Activated T-helper 17 cell treated with anti-CD3 and anti-CD28 coated beads, Interleukin-2, amount 50 U/mL, for 72 hours (primary cell): ENCODE measurements around the gene GGT6. TPM values are rescaled to one million over a fixed set of nuclear protein-coding genes. Genes with fewer than 3 reads are reported as not detected.

Experiments used
- ATAC-seq: fragments of 150-1000 bp; cut with Tn5 transposase; replicated peaks from 2 replicates; pipeline ENCODE4 v1.10.0; 2021; ENCODE audit warnings: mild to moderate bottlenecking, moderate library complexity
- H3K27ac Mint-ChIP-seq: one replicate; pipeline ENCODE4 v1.8.0; 2022; ENCODE audit warnings: mixed read lengths
- H3K27me3 Mint-ChIP-seq: one replicate; pipeline ENCODE4 v1.8.0; 2022; ENCODE audit warnings: mixed read lengths
- H3K36me3 Mint-ChIP-seq: one replicate; pipeline ENCODE4 v1.8.0; 2022; ENCODE audit warnings: low read depth, mild to moderate bottlenecking, mixed read lengths
- H3K4me1 Mint-ChIP-seq: one replicate; pipeline ENCODE4 v1.8.0; 2022; ENCODE audit warnings: mixed read lengths
- H3K4me3 Mint-ChIP-seq: one replicate; pipeline ENCODE4 v1.8.0; 2022; ENCODE audit warnings: mild to moderate bottlenecking, mixed read lengths
- H3K9me3 Mint-ChIP-seq: one replicate; pipeline ENCODE4 v1.8.0; 2022; ENCODE audit warnings: mixed read lengths
- total RNA-seq, 2 donors: library from RNA; stranded (reverse); gene quantifications; one replicate each; pipeline ENCODE4 v1.2.3, GENCODE V29; 2022

The GGT6 gene
- total RNA-seq, 2 donors from 2014 or later, result not detected

DNA sequence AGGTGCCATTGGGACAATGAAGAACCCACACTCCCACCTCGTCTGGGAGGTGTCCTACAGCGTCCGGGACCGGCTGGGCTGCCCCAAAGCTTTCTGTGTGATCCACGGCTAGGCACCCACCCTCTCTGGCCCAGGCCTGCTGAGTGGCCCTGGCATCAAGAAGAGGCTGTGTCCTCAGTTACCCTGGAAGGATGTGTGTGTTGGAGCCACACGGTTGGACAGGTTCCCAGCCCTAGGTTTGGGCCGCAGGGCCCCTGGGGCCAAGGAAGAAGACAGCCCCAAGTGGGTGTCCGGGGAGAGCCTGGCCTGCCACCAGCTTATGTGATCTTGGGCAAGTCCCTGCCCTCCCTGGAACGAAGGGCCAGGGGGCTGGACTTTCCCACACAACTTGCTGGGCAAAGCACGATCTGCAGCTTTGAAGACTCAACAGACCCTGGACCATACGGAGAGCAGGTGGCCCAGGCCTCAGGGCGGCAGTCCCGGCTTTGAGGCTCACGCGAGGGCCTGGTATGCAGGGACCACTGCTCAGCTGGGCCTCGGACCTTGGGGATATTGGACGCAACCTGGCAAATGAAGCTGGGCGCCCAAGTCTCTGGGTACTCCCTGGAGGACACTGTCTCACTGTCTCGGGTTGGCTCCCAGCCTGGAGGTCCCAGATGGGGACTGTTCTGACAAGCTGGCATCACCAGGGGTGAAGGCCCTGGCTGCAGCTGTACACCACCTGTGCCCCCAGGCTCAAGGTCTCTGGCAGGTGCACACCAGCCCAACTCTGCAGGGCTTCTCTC, 22.7 kb downstream of the GGT6 start:
- ATAC-seq, result no peak
- H3K36me3 Mint-ChIP-seq, result peaks cover 35% of the 10 kb centered on the region
- no peak overlapping the region for H3K27ac Mint-ChIP-seq
- no peaks in the 10 kb centered on the region for H3K9me3 Mint-ChIP-seq
- H3K4me3 Mint-ChIP-seq, result no peak overlapping the region
- no peaks in the 10 kb centered on the region for H3K27me3 Mint-ChIP-seq
- no peaks in the 10 kb centered on the region for H3K4me1 Mint-ChIP-seq

DNA sequence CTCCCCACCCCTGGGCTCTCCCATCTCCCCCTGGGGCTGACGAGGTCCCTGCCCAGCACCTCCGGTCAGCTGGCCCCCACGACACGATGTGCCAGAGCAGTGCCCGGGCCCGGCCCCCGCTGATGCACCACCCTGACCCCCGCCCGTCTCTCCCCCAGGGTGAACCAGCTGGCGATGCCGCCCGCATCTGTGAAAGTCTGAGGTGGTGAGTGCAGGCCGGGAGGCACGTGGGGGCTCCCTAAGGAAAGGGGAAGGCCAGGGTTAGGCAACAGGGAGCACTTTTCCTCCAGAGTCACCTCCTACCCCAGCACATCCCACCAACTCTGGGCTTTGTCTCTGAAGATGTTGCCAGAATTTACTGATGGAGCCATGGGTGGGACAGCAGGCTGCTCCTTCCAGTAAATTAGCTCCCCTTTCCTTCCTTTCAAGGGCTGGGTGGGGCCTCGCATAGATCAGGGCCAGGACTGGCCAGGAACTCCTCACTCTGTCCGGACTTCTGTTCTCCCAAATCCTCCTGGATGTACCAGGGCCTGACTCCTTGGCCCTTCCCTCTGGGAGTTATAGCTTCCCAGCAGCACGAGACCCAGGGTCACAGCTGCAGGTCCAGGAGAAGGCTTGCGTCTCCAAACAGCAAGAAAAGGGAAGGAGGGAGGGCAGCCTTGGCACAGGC, 23.5 kb downstream of the GGT6 start:
- Mint-ChIP-seq H3K27me3 (peaks cover 3% of the 10 kb centered on the region), H3K27ac (no peak overlapping the region), H3K9me3 (no peaks in the 10 kb centered on the region), H3K4me3 (no peak overlapping the region), H3K4me1 (no peaks in the 10 kb centered on the region), H3K36me3 (peaks cover 27% of the 10 kb centered on the region)
- no peak for ATAC-seq

DNA sequence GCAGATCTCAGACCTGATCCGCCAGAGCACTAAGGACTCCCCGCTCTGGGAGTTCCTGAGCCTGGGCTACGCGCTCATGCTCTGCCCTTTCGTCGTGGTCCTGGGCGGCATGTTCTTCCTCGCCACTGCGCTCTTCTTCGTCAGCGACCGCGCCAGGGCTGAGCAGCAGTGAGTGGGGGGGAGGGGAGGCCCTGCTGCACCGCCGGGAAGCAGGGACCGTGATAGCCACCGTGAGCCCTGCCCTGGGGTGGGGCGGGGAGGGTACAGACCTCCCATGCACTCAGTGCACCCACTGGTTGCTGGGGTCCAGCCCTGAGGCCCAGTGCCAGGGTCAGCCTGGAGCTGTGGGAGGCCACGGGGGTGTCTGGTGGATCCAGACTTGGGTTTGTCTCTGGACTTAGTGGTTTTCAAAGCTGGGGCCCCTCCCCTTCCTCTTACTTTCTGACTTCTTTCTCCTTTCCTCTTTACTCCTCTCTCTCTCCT, 24.1 kb downstream of the GGT6 start:
- Mint-ChIP-seq H3K27ac (no peak overlapping the region), H3K9me3 (no peaks in the 10 kb centered on the region), H3K27me3 (peaks cover 5% of the 10 kb centered on the region), H3K4me1 (no peaks in the 10 kb centered on the region), H3K4me3 (no peak overlapping the region), H3K36me3 (peaks cover 22% of the 10 kb centered on the region)
- ATAC-seq, result no peak

DNA sequence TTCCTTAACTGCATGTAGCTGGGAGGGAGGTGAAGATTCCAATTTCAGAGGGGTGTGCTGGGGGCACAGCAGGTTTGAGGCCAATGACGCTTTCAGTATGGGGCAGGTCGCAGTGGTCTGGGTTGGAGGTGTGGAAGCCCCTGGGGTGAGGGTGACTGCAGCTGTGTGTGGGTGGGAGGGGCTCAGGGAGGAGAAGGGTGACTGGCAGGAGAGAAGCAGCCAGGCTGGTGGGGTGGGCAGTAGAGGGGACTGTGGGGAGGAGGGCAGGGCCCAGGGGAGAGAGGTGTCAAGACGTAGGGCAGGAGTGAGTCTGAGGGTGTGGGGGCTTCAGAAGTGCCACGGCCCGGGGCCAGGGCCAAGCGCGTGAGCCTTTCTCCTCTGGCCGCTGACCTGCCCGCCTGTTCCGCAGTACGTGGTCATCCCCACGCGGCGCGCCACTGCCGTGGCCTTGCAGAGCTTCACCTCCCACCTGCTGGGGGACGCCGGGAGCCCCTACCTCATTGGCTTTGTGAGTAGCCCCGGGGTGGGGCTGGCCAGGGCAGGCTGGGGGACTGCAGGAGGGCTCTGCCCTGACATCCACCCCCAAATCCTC, 24.6 kb downstream of the GGT6 start:
- Mint-ChIP-seq H3K27me3 (peaks cover 5% of the 10 kb centered on the region), H3K4me3 (no peak overlapping the region), H3K4me1 (no peaks in the 10 kb centered on the region), H3K36me3 (peaks cover 17% of the 10 kb centered on the region), H3K27ac (no peak overlapping the region), H3K9me3 (no peaks in the 10 kb centered on the region)
- ATAC-seq, result no peak

DNA sequence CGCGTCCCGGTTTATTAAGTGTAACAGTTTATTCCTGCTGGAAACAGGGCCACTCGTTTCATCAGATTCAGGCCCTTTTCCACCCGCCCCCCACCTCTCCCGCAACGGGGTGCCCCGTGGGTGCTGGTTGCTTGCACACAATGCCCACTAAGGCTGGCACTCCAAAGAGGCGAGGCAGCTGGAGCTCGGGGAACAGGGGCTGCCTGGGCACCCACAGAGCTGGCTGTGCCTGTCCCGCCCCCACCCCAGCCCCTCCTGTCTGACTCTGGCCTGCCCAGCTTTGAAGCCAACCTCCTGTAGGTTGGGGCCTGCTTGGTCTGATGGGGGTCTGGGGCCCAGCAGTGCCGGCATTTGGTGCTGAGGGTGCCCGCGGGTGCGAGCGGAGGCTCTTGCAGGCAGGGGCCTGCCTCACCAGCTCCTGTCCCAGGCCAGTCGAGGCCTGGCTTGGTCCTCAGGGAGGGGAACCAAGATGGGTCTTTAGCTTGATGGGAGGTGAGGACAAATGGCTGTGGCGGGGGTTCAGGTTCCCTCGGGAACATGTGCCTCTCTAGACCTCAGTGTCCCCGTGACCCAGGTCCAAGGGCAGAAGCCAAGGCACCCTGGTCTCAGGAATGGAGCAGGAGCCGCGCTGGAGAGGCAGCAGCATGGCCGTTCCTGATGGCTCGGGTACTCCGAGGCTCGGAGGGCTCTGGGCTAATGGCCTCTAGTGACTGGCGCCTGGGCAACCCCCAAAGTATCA, 25.3 kb downstream of the GGT6 start:
- H3K27me3 Mint-ChIP-seq, result peaks cover 5% of the 10 kb centered on the region
- no peaks in the 10 kb centered on the region for H3K4me1 Mint-ChIP-seq
- H3K4me3 Mint-ChIP-seq, result no peak overlapping the region
- H3K9me3 Mint-ChIP-seq, result no peaks in the 10 kb centered on the region
- peaks cover 10% of the 10 kb centered on the region for H3K36me3 Mint-ChIP-seq
- ATAC-seq, result no peak
- H3K27ac Mint-ChIP-seq, result no peak overlapping the region

DNA sequence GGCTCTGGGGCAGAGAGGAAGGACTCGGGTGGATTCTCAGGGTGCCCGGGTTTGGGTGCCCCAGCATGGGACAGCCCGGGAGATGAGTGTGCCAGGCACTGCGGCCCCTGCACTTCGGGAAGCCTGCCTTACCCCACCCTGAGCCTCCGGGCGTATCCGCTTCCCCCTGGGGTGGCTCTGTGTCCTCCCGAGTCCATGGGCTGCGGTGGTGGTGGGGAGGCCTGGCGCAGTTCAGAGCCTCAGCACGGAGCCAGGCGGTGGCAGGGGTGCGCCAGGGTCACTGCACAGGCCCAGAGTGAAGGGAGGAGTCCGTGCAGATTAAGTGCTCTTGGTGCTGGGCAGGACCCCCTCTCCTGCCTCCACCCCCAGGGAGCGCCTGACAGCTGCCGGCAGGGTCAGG, 25.9 kb downstream of the GGT6 start:
- H3K27me3 Mint-ChIP-seq, result peaks cover 5% of the 10 kb centered on the region
- no peak overlapping the region for H3K4me3 Mint-ChIP-seq
- H3K9me3 Mint-ChIP-seq, result no peaks in the 10 kb centered on the region
- peaks cover 4% of the 10 kb centered on the region for H3K36me3 Mint-ChIP-seq
- ATAC-seq, result no peak
- no peak overlapping the region for H3K27ac Mint-ChIP-seq
- no peaks in the 10 kb centered on the region for H3K4me1 Mint-ChIP-seq

DNA sequence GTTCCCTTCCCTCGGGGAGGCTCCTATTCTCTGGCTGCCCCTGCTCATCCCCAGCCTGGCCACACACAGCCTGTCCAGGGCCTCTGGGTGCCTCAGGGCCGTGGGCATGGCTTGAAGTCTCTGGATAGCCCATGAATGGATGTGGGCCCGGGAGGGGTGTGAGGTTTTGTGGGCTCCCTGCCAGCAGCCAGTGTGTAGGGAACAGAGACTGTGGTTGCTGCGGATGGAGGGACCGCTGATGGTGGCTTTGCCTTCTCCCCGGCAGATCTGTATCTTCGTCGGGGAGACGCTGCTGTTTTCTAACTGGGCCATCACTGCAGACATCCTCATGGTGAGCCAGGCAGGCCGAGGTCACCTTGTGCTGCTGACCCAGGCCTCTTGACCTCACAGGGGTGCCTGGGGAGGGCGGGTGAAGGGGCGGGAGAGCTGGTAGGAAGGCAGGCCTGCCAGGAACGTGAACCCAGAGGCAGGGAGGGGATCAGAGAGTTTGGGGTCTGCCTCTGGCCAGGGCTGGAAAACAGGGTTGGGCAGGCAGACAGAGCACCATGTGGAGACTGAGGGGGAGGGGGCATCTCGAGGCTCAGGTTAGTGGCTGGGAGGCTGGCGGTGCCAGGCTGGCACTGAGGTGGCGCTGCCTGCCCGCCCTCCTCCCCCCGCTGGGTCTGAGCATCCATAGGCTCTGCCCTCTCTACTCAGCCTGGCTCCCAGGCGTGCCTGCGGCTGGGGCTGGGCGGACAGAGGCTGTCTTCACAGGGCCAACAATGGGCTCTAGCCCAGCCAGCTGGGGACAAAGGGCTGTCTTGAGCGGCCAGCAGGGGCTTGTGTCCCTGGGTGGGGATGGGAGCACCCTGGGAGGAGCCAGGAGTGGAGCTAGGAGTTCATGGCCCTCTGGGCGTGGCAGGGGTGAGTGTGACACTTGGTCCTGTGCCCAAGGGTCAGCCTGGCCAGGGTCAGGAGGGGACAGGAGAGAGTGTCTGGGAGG, 26.6 kb downstream of the GGT6 start:
- no peak overlapping the region for H3K27ac Mint-ChIP-seq
- peaks cover 5% of the 10 kb centered on the region for H3K27me3 Mint-ChIP-seq
- ATAC-seq, result no peak
- no peaks in the 10 kb centered on the region for H3K9me3 Mint-ChIP-seq
- no peaks in the 10 kb centered on the region for H3K4me1 Mint-ChIP-seq
- no peak overlapping the region for H3K4me3 Mint-ChIP-seq
- H3K36me3 Mint-ChIP-seq, result no peaks in the 10 kb centered on the region

DNA sequence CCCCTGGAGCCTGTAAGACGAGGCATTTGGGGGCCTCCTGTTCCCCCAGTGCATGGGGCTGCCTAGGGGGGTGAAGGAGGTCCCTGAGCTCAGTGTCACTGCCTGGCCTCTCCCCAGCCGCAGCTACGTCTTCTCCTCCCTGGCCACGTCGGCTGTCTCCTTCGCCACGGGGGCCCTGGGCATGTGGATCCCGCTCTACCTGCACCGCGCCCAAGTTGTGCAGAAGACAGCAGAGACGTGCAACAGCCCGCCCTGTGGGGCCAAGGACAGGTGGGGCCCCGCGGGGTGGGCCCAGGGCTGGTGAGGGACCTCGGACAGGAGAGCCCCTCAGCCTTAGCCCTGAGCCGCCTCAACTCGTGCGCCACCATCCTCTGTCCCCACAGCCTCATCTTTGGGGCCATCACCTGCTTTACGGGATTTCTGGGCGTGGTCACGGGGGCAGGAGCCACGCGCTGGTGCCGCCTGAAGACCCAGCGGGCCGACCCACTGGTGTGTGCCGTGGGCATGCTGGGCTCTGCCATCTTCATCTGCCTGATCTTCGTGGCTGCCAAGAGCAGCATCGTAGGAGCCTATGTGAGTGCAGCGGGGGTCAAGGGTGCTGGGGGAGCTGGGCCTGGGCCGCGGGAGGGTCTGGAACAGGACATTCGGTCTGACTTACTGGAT, 27.4 kb downstream of the GGT6 start:
- no peak overlapping the region for H3K27ac Mint-ChIP-seq
- H3K4me3 Mint-ChIP-seq, result no peak overlapping the region
- H3K4me1 Mint-ChIP-seq, result no peaks in the 10 kb centered on the region
- no peaks in the 10 kb centered on the region for H3K9me3 Mint-ChIP-seq
- H3K36me3 Mint-ChIP-seq, result no peaks in the 10 kb centered on the region
- ATAC-seq, result no peak
- peaks cover 5% of the 10 kb centered on the region for H3K27me3 Mint-ChIP-seq

DNA sequence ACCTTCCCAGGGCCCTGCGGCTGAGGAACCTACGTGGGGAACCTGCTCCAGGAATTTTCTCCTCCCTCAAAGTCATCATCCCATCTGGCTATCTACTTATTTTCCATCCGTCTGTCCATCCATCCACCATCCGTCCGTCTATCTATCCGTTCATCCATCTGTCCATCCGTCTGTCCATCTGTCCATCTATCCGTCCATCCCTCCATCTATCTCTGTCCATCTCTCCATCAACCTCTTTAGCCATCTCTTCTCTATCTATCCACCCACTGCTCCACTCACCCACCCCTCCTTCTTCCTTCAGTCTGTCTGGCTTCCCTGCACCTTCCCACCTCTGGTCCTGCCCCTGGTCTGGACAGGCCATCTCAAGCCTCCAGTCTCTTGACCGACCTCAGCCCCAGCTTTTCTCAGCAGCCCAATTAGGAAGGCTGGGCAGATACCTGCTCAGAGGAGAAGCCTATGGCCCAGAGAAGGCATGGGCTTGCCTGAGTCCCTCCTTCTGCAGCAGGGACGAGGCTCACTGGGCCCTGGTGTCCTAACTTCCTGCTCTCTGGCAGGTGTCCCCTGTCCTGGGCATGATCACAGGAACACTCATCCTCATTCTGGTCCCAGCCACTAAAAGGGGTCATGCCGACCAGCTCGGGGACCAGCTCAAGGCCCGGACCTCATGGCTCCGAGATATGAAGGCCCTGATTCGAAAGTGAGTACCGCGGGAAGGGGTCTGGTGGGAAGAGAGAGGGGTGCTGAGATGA, 28.2 kb downstream of the GGT6 start:
- H3K27ac Mint-ChIP-seq, result no peak overlapping the region
- no peaks in the 10 kb centered on the region for H3K4me1 Mint-ChIP-seq

DNA sequence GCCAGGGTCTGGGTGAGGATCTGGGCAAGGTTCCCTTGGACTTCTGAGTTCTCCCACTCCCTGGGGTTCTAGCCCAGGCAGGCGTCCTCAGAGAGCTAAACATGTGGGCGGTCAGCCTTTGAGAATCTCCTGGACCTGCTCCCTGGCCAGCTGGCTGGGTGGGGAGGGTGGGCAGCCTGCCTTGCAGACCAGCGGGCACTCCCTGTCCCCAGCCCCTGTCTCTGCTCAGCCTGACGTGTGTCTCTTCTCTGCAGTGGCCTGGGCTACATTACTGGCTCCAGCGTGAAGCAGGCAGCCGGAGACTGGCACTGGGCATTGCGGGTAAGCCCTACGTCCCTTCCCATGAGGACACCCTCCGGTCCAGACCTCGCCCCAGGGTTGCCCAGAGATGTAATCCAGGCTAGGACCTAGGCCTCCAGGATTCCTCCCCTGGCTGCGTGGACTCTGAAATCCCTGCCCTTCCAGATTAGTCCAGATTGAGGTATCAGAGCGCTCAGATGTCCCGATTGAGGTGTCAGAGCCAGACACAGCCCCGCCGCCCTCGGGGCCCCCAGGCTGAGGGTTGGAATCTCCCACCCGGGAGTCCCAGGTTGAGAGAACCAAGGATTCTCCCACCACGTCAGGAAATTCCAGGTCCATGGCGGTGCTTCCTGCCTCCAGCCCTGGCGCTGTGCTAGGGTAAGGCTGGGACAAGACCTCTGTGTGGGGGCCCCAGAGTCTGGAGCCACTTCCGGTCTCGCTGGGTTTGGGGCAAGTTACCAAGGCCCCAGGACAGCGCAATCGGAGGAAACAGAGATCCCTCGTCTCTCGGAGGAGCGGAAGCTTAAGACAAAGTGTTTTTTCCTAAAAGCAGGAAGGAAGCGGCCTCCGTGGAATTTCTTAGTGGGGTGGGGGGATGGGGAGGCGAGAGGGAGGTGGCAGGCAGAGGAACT, 29.3 kb downstream of the GGT6 start:
- Mint-ChIP-seq H3K4me1 (no peaks in the 10 kb centered on the region), H3K27me3 (peaks cover 5% of the 10 kb centered on the region), H3K4me3 (no peak overlapping the region), H3K27ac (no peak overlapping the region), H3K9me3 (no peaks in the 10 kb centered on the region), H3K36me3 (no peaks in the 10 kb centered on the region)
- ATAC-seq, result no peak

More for the DNA sequence above, 28.2 kb downstream of the GGT6 start:
- Mint-ChIP-seq H3K27me3 (peaks cover 5% of the 10 kb centered on the region), H3K9me3 (no peaks in the 10 kb centered on the region), H3K4me3 (no peak overlapping the region), H3K36me3 (no peaks in the 10 kb centered on the region)
- no peak for ATAC-seq

DNA sequence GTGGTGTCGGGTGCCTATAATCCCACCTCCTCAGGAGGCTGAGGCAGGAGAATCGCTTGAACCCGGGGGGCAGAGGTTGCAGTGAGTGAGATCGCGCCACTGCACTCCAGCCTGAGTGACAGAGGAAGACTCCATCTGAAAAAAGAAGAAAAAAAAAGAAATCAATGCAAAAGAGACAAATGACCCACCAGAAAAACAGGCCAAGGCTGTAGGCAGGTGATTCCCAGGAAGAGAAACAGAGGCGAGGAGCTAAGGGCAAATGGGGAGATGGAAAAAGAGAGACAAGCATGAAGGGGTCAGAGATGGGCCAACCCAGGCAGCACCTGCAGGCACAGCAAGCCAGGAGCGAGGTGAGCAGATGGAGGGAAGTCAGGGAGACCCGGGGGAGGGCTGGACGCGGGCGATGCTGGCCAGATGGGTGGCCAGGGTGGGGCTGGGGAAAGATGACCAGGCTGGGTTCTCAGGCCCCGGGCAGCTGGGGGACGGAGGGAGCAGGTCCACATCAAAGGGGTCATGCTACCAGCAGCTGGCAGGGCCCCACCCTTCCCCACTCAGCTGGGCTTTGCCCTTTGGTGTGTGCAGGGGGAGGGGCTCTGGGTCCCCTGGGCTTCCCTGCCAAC, 30.7 kb downstream of the GGT6 start:
- no peak for ATAC-seq
- no peaks in the 10 kb centered on the region for H3K4me1 Mint-ChIP-seq
- H3K9me3 Mint-ChIP-seq, result no peaks in the 10 kb centered on the region
- H3K36me3 Mint-ChIP-seq, result no peaks in the 10 kb centered on the region
- H3K27ac Mint-ChIP-seq, result no peak overlapping the region
- H3K27me3 Mint-ChIP-seq, result peaks cover 5% of the 10 kb centered on the region
- H3K4me3 Mint-ChIP-seq, result no peak overlapping the region
